ENCODE data around the gene AGK. TPM values are rescaled to one million over a fixed set of nuclear protein-coding genes. Genes with fewer than 3 reads are reported as not detected.
"Not testable (repeated sequence)": the region's sequence is repeated elsewhere in the genome, so short reads cannot be mapped to it uniquely, and the experiment has no call there.

Gene AGK
- total RNA-seq, 1 donor = 28.7 TPM

GRCh38 chr7:141550386-141551093, 670 bp upstream of the AGK start:
- H3K4me3 ChIP-seq (ENCODE audit: low read depth, low read length) = peak overlapping the region; percentile 93
- no peak for DNase-seq (ENCODE audit: low read depth)
- TF ChIP-seq CTCF (IDR thresholded peaks at IDR 0.05; ENCODE audit: insufficient read depth, low read length) = no peak

- peak; percentile 26 for DNase-seq (ENCODE audit: low read depth)
- H3K4me3 ChIP-seq (ENCODE audit: low read depth, low read length) = peak overlapping the region; percentile 93
- no peak for TF ChIP-seq CTCF (IDR thresholded peaks at IDR 0.05; ENCODE audit: insufficient read depth, low read length)
These were observed 572 bp downstream of the AGK start for GRCh38 chr7:141551782-141552181.

GRCh38 chr7:141557360-141557759, 6.2 kb downstream of the AGK start:
- TF ChIP-seq CTCF (IDR thresholded peaks at IDR 0.05; ENCODE audit: insufficient read depth, low read length) = no peak
- DNase-seq (ENCODE audit: low read depth) = no peak
- no peak overlapping the region for H3K4me3 ChIP-seq (ENCODE audit: low read depth, low read length)

GRCh38 chr7:141557831-141558531, 6.8 kb downstream of the AGK start:
- H3K4me3 ChIP-seq (ENCODE audit: low read depth, low read length) = not testable (repeated sequence)
- DNase-seq (ENCODE audit: low read depth) = peak; percentile 16

- H3K4me3 ChIP-seq (ENCODE audit: low read depth, low read length) = no peak overlapping the region
- DNase-seq (ENCODE audit: low read depth) = peak; percentile 7
- TF ChIP-seq CTCF (IDR thresholded peaks at IDR 0.05; ENCODE audit: insufficient read depth, low read length) = no peak
These were observed 7.5 kb downstream of the AGK start for GRCh38 chr7:141558544-141559183.

GRCh38 chr7:141559961-141560360, 8.8 kb downstream of the AGK start:
- no peak for DNase-seq (ENCODE audit: low read depth)
- H3K4me3 ChIP-seq (ENCODE audit: low read depth, low read length) = no peak overlapping the region
- TF ChIP-seq CTCF (IDR thresholded peaks at IDR 0.05; ENCODE audit: insufficient read depth, low read length) = no peak

- H3K4me3 ChIP-seq (ENCODE audit: low read depth, low read length) = no peak overlapping the region
- TF ChIP-seq CTCF (IDR thresholded peaks at IDR 0.05; ENCODE audit: insufficient read depth, low read length) = no peak
- DNase-seq (ENCODE audit: low read depth) = no peak
These were observed 10.8 kb downstream of the AGK start for GRCh38 chr7:141562036-141562435.

All from fibroblast of the aortic adventitia (primary cell).